NCI-H1436 (cell line): ENCODE measurements around the gene CA9.

ENCODE experiments used
- DNase-seq: peaks from one replicate; lab custom pipeline; 2025; lab: John Stamatoyannopoulos, UW

Gene CA9

GRCh38 chr9:35717132-35717870 lies 43.6 kb downstream of the CA9 start:
- DNase-seq = no peak

GRCh38 chr9:35718721-35719511 lies 45.2 kb downstream of the CA9 start:
- DNase-seq = no peak

GRCh38 chr9:35719546-35719945 lies 45.8 kb downstream of the CA9 start:
- DNase-seq = no peak

- DNase-seq = no peak
These were observed 49.7 kb downstream of the CA9 start for GRCh38 chr9:35723426-35723825.

GRCh38 chr9:35723908-35724307 lies 50.2 kb downstream of the CA9 start:
- no peak for DNase-seq

- DNase-seq = no peak
These were observed 51.6 kb downstream of the CA9 start for GRCh38 chr9:35725362-35725761.

- no peak for DNase-seq
These were observed 53.2 kb downstream of the CA9 start for GRCh38 chr9:35726931-35727330.

GRCh38 chr9:35727676-35728040 lies 53.9 kb downstream of the CA9 start:
- DNase-seq = no peak

GRCh38 chr9:35728041-35728971 lies 54.6 kb downstream of the CA9 start:
- no peak for DNase-seq

- DNase-seq = no peak
These were observed 55.4 kb downstream of the CA9 start for GRCh38 chr9:35729101-35729500.

GRCh38 chr9:35729700-35730485 lies 56.2 kb downstream of the CA9 start:
- no peak for DNase-seq

GRCh38 chr9:35730486-35730854 lies 56.7 kb downstream of the CA9 start:
- no peak for DNase-seq
